Stomach smooth muscle (tissue), 2 donors: ENCODE measurements around the gene CERS1.

Experiments
- H3K27ac ChIP-seq: one replicate; pipeline ENCODE4 v1.7.0; 2013; ENCODE audit warnings: mild to moderate bottlenecking, low read length, inconsistent platforms
- H3K27me3 ChIP-seq, 2 donors: one replicate each; pipeline ENCODE4 v1.7.0; 2013; ENCODE audit warnings: low read length in 2 of 2; ENCODE audit not compliant: insufficient read depth in 2 of 2, control insufficient read depth in 1 of 2
- H3K36me3 ChIP-seq, 2 donors: one replicate each; pipeline ENCODE4 v1.7.0; 2013; ENCODE audit warnings: low read length in 2 of 2; ENCODE audit not compliant: control insufficient read depth in 2 of 2, insufficient read depth in 2 of 2
- H3K4me1 ChIP-seq: one replicate; pipeline ENCODE4 v1.7.0; 2013; ENCODE audit warnings: low read length; ENCODE audit not compliant: control insufficient read depth, insufficient read depth
- H3K4me3 ChIP-seq, 2 donors: one replicate each; pipeline ENCODE4 v1.7.0; 2013; ENCODE audit warnings: low read length in 2 of 2
- H3K9ac ChIP-seq, 2 donors: one replicate each; pipeline ENCODE4 v1.7.0; 2013; ENCODE audit warnings: low read length in 2 of 2, mild to moderate bottlenecking in 1 of 2
- H3K9me3 ChIP-seq, 2 donors: one replicate each; pipeline ENCODE4 v1.7.0; 2013; ENCODE audit warnings: low read length in 2 of 2; ENCODE audit not compliant: control insufficient read depth in 2 of 2
- donor health status: healthy.
- donor health status: Pancreatic carcinoma.

The CERS1 gene

GRCh38 chr19:18852648-18853047 is 43.3 kb downstream of the CERS1 start:
- Histone ChIP-seq H3K9me3 (no peaks in the 10 kb centered on the region), H3K9ac (no peak overlapping the region), H3K36me3 (peaks cover 56 to 65% of the 10 kb centered on the region in 2 donors), H3K4me1 (peaks cover 30% of the 10 kb centered on the region), H3K4me3 (no peak overlapping the region), H3K27me3 (no peaks in the 10 kb centered on the region), H3K27ac (no peak overlapping the region)

- H3K9ac ChIP-seq: no peak overlapping the region
- H3K36me3 ChIP-seq: peaks cover 51 to 57% of the 10 kb centered on the region in 2 donors
- no peak overlapping the region for H3K4me3 ChIP-seq
- peaks cover 39% of the 10 kb centered on the region for H3K4me1 ChIP-seq
- H3K27ac ChIP-seq: no peak overlapping the region
- H3K9me3 ChIP-seq: no peaks in the 10 kb centered on the region
- no peaks in the 10 kb centered on the region for H3K27me3 ChIP-seq
These were observed 44.2 kb downstream of the CERS1 start for GRCh38 chr19:18851673-18852325.

- Histone ChIP-seq H3K4me1 (peaks cover 40% of the 10 kb centered on the region), H3K9me3 (no peaks in the 10 kb centered on the region), H3K27me3 (no peaks in the 10 kb centered on the region), H3K9ac (no peak overlapping the region), H3K27ac (no peak overlapping the region), H3K4me3 (no peak overlapping the region), H3K36me3 (peaks cover 45 to 46% of the 10 kb centered on the region in 2 donors)
These were observed 45.2 kb downstream of the CERS1 start for GRCh38 chr19:18850471-18851375.

- Histone ChIP-seq H3K9me3 (no peaks in the 10 kb centered on the region), H3K9ac (no peak overlapping the region), H3K36me3 (peaks cover 41% of the 10 kb centered on the region in 2 donors), H3K4me1 (peaks cover 43% of the 10 kb centered on the region), H3K4me3 (no peak overlapping the region), H3K27me3 (no peaks in the 10 kb centered on the region), H3K27ac (peak overlapping the region; percentile 41)
These were observed 46.0 kb downstream of the CERS1 start for GRCh38 chr19:18849838-18850400.

- Histone ChIP-seq H3K9ac (peak overlapping the region in 1 of 2 donors; percentile 13), H3K4me1 (peaks cover 43% of the 10 kb centered on the region), H3K36me3 (peaks cover 34 to 35% of the 10 kb centered on the region in 2 donors), H3K4me3 (peak overlapping the region in 1 of 2 donors; percentile 8), H3K27me3 (no peaks in the 10 kb centered on the region), H3K27ac (peak overlapping the region; percentile 41), H3K9me3 (no peaks in the 10 kb centered on the region)
These were observed 46.9 kb downstream of the CERS1 start for GRCh38 chr19:18848878-18849661.

GRCh38 chr19:18847549-18848463 is 48.2 kb downstream of the CERS1 start:
- Histone ChIP-seq H3K4me3 (peak overlapping the region in 1 of 2 donors; percentile 22), H3K27me3 (no peaks in the 10 kb centered on the region), H3K4me1 (peaks cover 50% of the 10 kb centered on the region), H3K36me3 (peaks cover 21 to 26% of the 10 kb centered on the region in 2 donors), H3K27ac (peak overlapping the region; percentile 31), H3K9me3 (no peaks in the 10 kb centered on the region), H3K9ac (no peak overlapping the region)

- H3K9ac ChIP-seq: peak overlapping the region in 1 of 2 donors; percentile 42
- peaks cover 15 to 19% of the 10 kb centered on the region in 2 donors for H3K36me3 ChIP-seq
- H3K4me1 ChIP-seq: peaks cover 54% of the 10 kb centered on the region
- H3K4me3 ChIP-seq: peak overlapping the region in 1 of 2 donors; percentile 22
- H3K27ac ChIP-seq: peak overlapping the region; percentile 31
- H3K27me3 ChIP-seq: no peaks in the 10 kb centered on the region
- H3K9me3 ChIP-seq: no peaks in the 10 kb centered on the region
These were observed 49.0 kb downstream of the CERS1 start for GRCh38 chr19:18846862-18847548.

- Histone ChIP-seq H3K27ac (no peak overlapping the region), H3K4me1 (peaks cover 59% of the 10 kb centered on the region), H3K9me3 (no peaks in the 10 kb centered on the region), H3K36me3 (peaks cover 8% of the 10 kb centered on the region in 2 donors), H3K9ac (no peak overlapping the region), H3K27me3 (no peaks in the 10 kb centered on the region), H3K4me3 (no peak overlapping the region)
These were observed 50.0 kb downstream of the CERS1 start for GRCh38 chr19:18845961-18846360.

GRCh38 chr19:18844806-18845329 is 51.1 kb downstream of the CERS1 start:
- no peak overlapping the region for H3K27ac ChIP-seq
- no peak overlapping the region for H3K9ac ChIP-seq
- peaks cover 61% of the 10 kb centered on the region for H3K4me1 ChIP-seq
- H3K36me3 ChIP-seq: peaks cover 0 to 2% of the 10 kb centered on the region in 2 donors
- no peaks in the 10 kb centered on the region for H3K9me3 ChIP-seq
- H3K4me3 ChIP-seq: no peak overlapping the region
- no peaks in the 10 kb centered on the region for H3K27me3 ChIP-seq
